DND-41 (cell line): ENCODE measurements around the gene PALB2.

Experiments
- ATAC-seq: fragments of 200-7000 bp; cut with Tn5 transposase; 3 replicates; pipeline ENCODE4 v1.9.1; 2021; ENCODE audit warnings: low read depth; ENCODE audit not compliant: insufficient read depth
- DNase-seq: peaks from one replicate; pipeline ENCODE4 v3.0.0-alpha.2; 2020
- H2AFZ ChIP-seq: 2 replicates; pipeline ENCODE4 v1.6.0; 2012; ENCODE audit warnings: low read depth, low read length
- H3K27ac ChIP-seq: 2 replicates; pipeline ENCODE4 v1.5.1; 2012; ENCODE audit warnings: low read length, inconsistent platforms
- H3K27me3 ChIP-seq: fragments of 200-600 bp; sonication (generic); 2 replicates; pipeline ENCODE4 v1.6.0; 2012; ENCODE audit warnings: low read length, mild to moderate bottlenecking, inconsistent platforms; ENCODE audit not compliant: insufficient read depth, poor library complexity
- H3K36me3 ChIP-seq: 2 replicates; pipeline ENCODE4 v1.5.1; 2012; ENCODE audit warnings: low read length, inconsistent platforms; ENCODE audit not compliant: insufficient read depth
- H3K4me1 ChIP-seq: 2 replicates; pipeline ENCODE4 v1.5.1; 2012; ENCODE audit warnings: mild to moderate bottlenecking, low read length; ENCODE audit not compliant: insufficient read depth
- H3K4me2 ChIP-seq: 2 replicates; pipeline ENCODE4 v1.6.0; 2012; ENCODE audit warnings: mild to moderate bottlenecking, moderate library complexity, low read length, inconsistent platforms; ENCODE audit not compliant: insufficient read depth
- H3K4me3 ChIP-seq, 2 experiments: fragments of 200-600 bp in 1 of 2; shearing (Covaris generic) in 1 of 2; 2 replicates each; pipeline ENCODE4 v1.5.1; 2012 to 2016; ENCODE audit warnings: inconsistent platforms in 2 of 2, low read length in 2 of 2, mild to moderate bottlenecking in 2 of 2, low read depth in 1 of 2, moderate library complexity in 1 of 2
- H3K79me2 ChIP-seq: 2 replicates; pipeline ENCODE4 v1.6.0; 2012; ENCODE audit warnings: low read length, inconsistent platforms; ENCODE audit not compliant: insufficient read depth
- H3K9ac ChIP-seq: 2 replicates; pipeline ENCODE4 v1.6.0; 2012; ENCODE audit warnings: low read depth, mild to moderate bottlenecking, inconsistent platforms, low read length, moderate library complexity
- H3K9me3 ChIP-seq: 2 replicates; pipeline ENCODE4 v1.5.1; 2012; ENCODE audit warnings: low read length, moderate library complexity, mild to moderate bottlenecking, inconsistent platforms; ENCODE audit not compliant: insufficient read depth, severe bottlenecking
- H4K20me1 ChIP-seq: 2 replicates; pipeline ENCODE4 v1.6.0; 2012; ENCODE audit warnings: low read length; ENCODE audit not compliant: insufficient read depth
- EZH2 ChIP-seq: IDR thresholded peaks from 3 replicates; pipeline ENCODE4 v1.6.1; 2012; ENCODE audit warnings: borderline replicate concordance, low read depth, mild to moderate bottlenecking, moderate library complexity, low read length, inconsistent platforms; ENCODE audit not compliant: severe bottlenecking
- TF ChIP-seq, protein P1 (sequence below): IDR thresholded peaks from 2 replicates; pipeline ENCODE4 v1.5.1; 2012; ENCODE audit warnings: borderline replicate concordance, low read length, moderate library complexity, mild to moderate bottlenecking; ENCODE audit not compliant: poor library complexity, severe bottlenecking; ENCODE audit errors: extremely low read depth

Gene PALB2

DNA sequence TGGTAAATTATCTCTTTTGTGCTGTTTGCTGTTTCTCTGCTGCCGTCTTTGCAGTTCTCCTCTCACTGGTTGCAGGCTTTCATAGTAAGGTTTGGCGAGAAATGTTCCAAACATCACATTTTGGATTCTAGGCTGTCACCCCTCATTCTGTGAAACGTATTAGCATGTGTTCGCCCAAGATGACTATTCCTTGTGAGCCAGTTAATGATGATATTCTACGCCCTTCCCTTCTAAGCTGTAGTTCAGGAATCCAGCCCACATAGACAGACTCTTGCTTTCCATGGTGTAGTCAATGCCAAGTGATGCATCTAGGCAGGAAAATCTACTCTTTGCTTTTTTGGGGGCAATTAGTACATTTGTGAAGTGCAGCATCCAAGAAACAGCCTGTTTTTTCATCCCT, 69.2 kb downstream of the PALB2 start:
- no peak overlapping the region for H3K27ac ChIP-seq
- H3K36me3 ChIP-seq, result peaks cover 64% of the 10 kb centered on the region
- H3K27me3 ChIP-seq, result no peaks in the 10 kb centered on the region
- no peak overlapping the region for H3K4me3 ChIP-seq
- no peaks in the 10 kb centered on the region for H3K9me3 ChIP-seq
- no peak overlapping the region for H2AFZ ChIP-seq
- H4K20me1 ChIP-seq, result no peaks in the 10 kb centered on the region
- TF ChIP-seq, protein P1, sequence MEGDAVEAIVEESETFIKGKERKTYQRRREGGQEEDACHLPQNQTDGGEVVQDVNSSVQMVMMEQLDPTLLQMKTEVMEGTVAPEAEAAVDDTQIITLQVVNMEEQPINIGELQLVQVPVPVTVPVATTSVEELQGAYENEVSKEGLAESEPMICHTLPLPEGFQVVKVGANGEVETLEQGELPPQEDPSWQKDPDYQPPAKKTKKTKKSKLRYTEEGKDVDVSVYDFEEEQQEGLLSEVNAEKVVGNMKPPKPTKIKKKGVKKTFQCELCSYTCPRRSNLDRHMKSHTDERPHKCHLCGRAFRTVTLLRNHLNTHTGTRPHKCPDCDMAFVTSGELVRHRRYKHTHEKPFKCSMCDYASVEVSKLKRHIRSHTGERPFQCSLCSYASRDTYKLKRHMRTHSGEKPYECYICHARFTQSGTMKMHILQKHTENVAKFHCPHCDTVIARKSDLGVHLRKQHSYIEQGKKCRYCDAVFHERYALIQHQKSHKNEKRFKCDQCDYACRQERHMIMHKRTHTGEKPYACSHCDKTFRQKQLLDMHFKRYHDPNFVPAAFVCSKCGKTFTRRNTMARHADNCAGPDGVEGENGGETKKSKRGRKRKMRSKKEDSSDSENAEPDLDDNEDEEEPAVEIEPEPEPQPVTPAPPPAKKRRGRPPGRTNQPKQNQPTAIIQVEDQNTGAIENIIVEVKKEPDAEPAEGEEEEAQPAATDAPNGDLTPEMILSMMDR, result no peak
- no peak for TF ChIP-seq EZH2
- H3K4me2 ChIP-seq, result no peak overlapping the region
- DNase-seq, result no peak
- no peak for ATAC-seq
- H3K9ac ChIP-seq, result no peak overlapping the region
- no peaks in the 10 kb centered on the region for H3K79me2 ChIP-seq
- no peaks in the 10 kb centered on the region for H3K4me1 ChIP-seq

DNA sequence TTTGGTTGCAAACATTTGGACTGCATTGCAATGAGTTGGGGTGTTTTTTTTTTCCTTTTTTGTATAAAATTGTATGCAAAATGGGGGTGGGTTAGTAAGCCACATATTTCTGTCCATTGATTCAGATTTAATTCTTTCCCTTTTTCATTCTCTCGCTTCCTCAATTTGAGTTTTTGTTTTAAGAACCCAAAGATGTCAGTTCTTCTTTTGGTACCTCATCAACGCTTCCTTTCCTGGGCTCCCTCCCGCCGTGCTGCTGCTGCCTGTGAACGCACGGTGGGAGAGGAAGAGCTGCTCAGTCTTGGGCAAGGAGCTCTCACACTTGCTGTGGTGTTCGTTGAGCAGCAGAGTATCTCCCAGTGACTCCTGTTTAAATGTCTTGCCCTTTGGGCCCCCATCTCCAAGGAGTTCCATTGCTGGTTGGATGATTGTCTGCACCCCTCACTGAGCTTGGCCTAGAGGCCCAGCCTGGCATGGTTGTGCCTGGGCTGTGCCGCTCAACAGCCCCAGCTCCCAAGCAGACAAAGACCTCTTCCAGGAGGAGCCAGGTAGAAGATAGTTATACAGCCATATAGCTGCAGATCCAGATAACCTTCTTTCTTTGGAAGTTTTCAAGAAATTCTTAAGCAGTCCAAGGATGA, 70.0 kb downstream of the PALB2 start:
- Histone ChIP-seq H2AFZ (no peak overlapping the region), H3K27ac (no peak overlapping the region), H3K4me2 (no peak overlapping the region), H4K20me1 (no peaks in the 10 kb centered on the region), H3K9me3 (no peaks in the 10 kb centered on the region), H3K27me3 (no peaks in the 10 kb centered on the region), H3K4me1 (no peaks in the 10 kb centered on the region), H3K4me3 (no peak overlapping the region), H3K36me3 (peaks cover 68% of the 10 kb centered on the region), H3K79me2 (no peaks in the 10 kb centered on the region), H3K9ac (no peak overlapping the region)
- ATAC-seq (no peak), DNase-seq (no peak)
- TF ChIP-seq, protein P1, result no peak
- TF ChIP-seq EZH2, result no peak

DNA sequence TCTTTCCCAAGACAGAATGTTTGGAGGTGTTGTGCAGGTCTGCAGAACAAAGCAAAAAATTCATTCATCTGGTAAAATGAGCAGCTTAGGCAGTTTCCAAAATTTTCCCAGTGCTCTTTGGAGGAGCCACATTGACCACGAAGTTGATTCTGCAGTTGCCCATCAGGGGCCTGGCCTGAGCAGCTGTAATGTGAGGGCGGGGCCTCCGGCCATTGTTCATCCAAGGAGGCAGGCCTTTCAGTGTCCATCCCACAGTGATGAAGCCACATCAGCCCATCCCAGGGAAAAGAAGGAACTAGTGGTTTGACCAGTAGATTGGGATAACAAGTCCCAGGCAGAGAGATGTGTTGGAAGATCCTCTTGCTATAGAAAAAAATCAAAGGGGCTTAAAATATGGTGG, 73.5 kb downstream of the PALB2 start:
- Histone ChIP-seq H3K4me1 (no peaks in the 10 kb centered on the region), H3K9me3 (no peaks in the 10 kb centered on the region), H3K4me2 (no peak overlapping the region), H3K4me3 (no peak overlapping the region), H2AFZ (no peak overlapping the region), H3K36me3 (peaks cover 88% of the 10 kb centered on the region), H3K9ac (no peak overlapping the region), H3K27ac (no peak overlapping the region), H3K27me3 (no peaks in the 10 kb centered on the region), H4K20me1 (0 out of 2 replicates have a peak, but pooled peaks cover 3% of the 10 kb centered on the region), H3K79me2 (no peaks in the 10 kb centered on the region)
- TF ChIP-seq, protein P1, result no peak
- TF ChIP-seq EZH2, result no peak
- DNase-seq (no peak), ATAC-seq (no peak)
